ENCODE results near the gene PAK5. TPM values are rescaled to one million over a fixed set of nuclear protein-coding genes. Genes with fewer than 3 reads are reported as not detected.

The PAK5 gene
- polyA plus RNA-seq, 2 of the 4 experiments (the other 2 are of a cell fraction), result 0.01 TPM; not detected in 1

- POLR2A ChIA-PET, result no interaction called here
- 83% methylated on average over 28 of the region's 28 CpGs for WGBS (ENCODE audit: missing lambda C conversion rate)
- Histone ChIP-seq H3K9me3 (no peaks in the 10 kb centered on the region), H3K27ac (no peak overlapping the region), H3K4me3 (no peak overlapping the region), H3K4me2 (no peak overlapping the region), H3K4me1 (no peaks in the 10 kb centered on the region)
- CTCF ChIA-PET, result interaction anchor here (0.8 to 2.4 kb wide), 2 partner anchors 93 to 108 kb away, joined by 5 to 9 read pairs; no protein-coding TSS in a partner anchor
- FAIRE-seq (no peak), ATAC-seq (no peak), DNase-seq (ENCODE audit: low read depth in 1 of 2, low spot score in 1 of 2) (no peak)
- no peak for TF ChIP-seq ESRRA (IDR thresholded peaks at IDR 0.05; ENCODE audit: borderline replicate concordance, low read length)
- TF ChIP-seq, protein P1, sequence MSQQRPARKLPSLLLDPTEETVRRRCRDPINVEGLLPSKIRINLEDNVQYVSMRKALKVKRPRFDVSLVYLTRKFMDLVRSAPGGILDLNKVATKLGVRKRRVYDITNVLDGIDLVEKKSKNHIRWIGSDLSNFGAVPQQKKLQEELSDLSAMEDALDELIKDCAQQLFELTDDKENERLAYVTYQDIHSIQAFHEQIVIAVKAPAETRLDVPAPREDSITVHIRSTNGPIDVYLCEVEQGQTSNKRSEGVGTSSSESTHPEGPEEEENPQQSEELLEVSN (IDR thresholded peaks at IDR 0.05; ENCODE audit: borderline replicate concordance, low read depth), result no peak
- TF ChIP-seq EHF (CRISPR knock-in tag; IDR thresholded peaks at IDR 0.05), result no peak
Measured at GRCh38 chr20:9516234-9516871, 322.5 kb downstream of the PAK5 start.

DNA sequence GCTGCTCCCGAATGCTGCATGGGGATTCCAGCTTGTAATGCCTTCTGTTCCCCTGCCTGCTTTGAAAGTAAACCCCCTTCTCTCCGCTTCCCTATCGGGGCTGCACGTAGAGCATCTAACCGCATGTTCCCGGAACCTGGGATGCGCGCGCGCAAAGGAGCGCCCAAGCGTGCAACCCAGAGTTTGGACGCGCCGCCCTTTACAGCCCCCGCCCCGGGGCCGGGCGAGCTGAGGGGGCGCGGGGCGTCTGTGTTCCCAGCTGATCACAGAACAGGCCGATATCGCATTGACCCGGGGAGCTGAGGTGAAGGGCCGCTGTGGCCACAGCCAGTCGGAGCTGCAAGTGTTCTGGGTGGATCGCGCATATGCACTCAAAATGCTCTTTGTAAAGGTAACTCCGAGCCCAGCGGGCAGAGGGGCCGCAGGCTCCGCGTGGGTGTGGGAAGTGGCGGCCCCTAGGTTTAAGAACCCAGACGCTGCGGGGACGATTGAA is 323.1 kb downstream of the PAK5 start:
- WGBS (ENCODE audit: missing lambda C conversion rate), result 79% methylated on average over 34 of the region's 38 CpGs
- H3K4me2 ChIP-seq, result no peak overlapping the region
- ATAC-seq (no peak), FAIRE-seq (no peak), DNase-seq (ENCODE audit: low read depth in 1 of 2, low spot score in 1 of 2) (no peak)
- no peaks in the 10 kb centered on the region for H3K4me1 ChIP-seq
- H3K4me3 ChIP-seq, result no peak overlapping the region
- no peak overlapping the region for H3K27ac ChIP-seq
- CTCF ChIA-PET, result interaction anchor here (0.8 to 2.4 kb wide), 2 partner anchors 94 to 108 kb away, joined by 5 to 9 read pairs; no protein-coding TSS in a partner anchor
- H3K9me3 ChIP-seq, result no peaks in the 10 kb centered on the region
- POLR2A ChIA-PET, result no interaction called here
- TF ChIP-seq CHD4 (IDR thresholded peaks at IDR 0.05; ENCODE audit: borderline replicate concordance), result no peak
- no peak for TF ChIP-seq ZNF302 (CRISPR knock-in tag; IDR thresholded peaks at IDR 0.05)
- TF ChIP-seq NR3C1 (IDR thresholded peaks at IDR 0.05), result no peak
- no peak for TF ChIP-seq HDAC2 (IDR thresholded peaks at IDR 0.05)
- no peak for TF ChIP-seq NPAS2 (CRISPR knock-in tag; IDR thresholded peaks at IDR 0.05; ENCODE audit: borderline replicate concordance)
- TF ChIP-seq HOXA7 (CRISPR knock-in tag; IDR thresholded peaks at IDR 0.05), result no peak
- TF ChIP-seq, protein P2, sequence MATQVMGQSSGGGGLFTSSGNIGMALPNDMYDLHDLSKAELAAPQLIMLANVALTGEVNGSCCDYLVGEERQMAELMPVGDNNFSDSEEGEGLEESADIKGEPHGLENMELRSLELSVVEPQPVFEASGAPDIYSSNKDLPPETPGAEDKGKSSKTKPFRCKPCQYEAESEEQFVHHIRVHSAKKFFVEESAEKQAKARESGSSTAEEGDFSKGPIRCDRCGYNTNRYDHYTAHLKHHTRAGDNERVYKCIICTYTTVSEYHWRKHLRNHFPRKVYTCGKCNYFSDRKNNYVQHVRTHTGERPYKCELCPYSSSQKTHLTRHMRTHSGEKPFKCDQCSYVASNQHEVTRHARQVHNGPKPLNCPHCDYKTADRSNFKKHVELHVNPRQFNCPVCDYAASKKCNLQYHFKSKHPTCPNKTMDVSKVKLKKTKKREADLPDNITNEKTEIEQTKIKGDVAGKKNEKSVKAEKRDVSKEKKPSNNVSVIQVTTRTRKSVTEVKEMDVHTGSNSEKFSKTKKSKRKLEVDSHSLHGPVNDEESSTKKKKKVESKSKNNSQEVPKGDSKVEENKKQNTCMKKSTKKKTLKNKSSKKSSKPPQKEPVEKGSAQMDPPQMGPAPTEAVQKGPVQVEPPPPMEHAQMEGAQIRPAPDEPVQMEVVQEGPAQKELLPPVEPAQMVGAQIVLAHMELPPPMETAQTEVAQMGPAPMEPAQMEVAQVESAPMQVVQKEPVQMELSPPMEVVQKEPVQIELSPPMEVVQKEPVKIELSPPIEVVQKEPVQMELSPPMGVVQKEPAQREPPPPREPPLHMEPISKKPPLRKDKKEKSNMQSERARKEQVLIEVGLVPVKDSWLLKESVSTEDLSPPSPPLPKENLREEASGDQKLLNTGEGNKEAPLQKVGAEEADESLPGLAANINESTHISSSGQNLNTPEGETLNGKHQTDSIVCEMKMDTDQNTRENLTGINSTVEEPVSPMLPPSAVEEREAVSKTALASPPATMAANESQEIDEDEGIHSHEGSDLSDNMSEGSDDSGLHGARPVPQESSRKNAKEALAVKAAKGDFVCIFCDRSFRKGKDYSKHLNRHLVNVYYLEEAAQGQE (IDR thresholded peaks at IDR 0.05), result no peak
- TF ChIP-seq EHMT2 (IDR thresholded peaks at IDR 0.05; ENCODE audit: low read depth), result no peak
- no peak for TF ChIP-seq FOSB (CRISPR knock-in tag; IDR thresholded peaks at IDR 0.05)
- TF ChIP-seq RNF2 (IDR thresholded peaks at IDR 0.05; ENCODE audit: borderline replicate concordance, low read depth), result no peak
- TF ChIP-seq HOXB5 (CRISPR knock-in tag; IDR thresholded peaks at IDR 0.05), result no peak
- TF ChIP-seq, protein P3, sequence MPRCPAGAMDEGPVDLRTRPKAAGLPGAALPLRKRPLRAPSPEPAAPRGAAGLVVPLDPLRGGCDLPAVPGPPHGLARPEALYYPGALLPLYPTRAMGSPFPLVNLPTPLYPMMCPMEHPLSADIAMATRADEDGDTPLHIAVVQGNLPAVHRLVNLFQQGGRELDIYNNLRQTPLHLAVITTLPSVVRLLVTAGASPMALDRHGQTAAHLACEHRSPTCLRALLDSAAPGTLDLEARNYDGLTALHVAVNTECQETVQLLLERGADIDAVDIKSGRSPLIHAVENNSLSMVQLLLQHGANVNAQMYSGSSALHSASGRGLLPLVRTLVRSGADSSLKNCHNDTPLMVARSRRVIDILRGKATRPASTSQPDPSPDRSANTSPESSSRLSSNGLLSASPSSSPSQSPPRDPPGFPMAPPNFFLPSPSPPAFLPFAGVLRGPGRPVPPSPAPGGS (IDR thresholded peaks at IDR 0.05), result no peak
- no peak for TF ChIP-seq RAD21 (conservative IDR thresholded peaks at IDR 0.05 in 1 of 2, IDR thresholded peaks at IDR 0.05 in 1 of 2)
- TF ChIP-seq TFCP2L1 (CRISPR knock-in tag; IDR thresholded peaks at IDR 0.05), result no peak
- no peak for TF ChIP-seq JUN (IDR thresholded peaks at IDR 0.05)
- TF ChIP-seq HEYL (CRISPR knock-in tag; IDR thresholded peaks at IDR 0.05), result no peak
- no peak for TF ChIP-seq SREBF2 (IDR thresholded peaks at IDR 0.05)
- no peak for TF ChIP-seq MAFK (IDR thresholded peaks at IDR 0.05; ENCODE audit: partially characterized antibody)
